HG02870 (cell line): ENCODE measurements around the gene PTGER2.

Experiments used
- ATAC-seq: cut with Tn5 transposase; IDR thresholded peaks from one replicate; pipeline ENCODE4 v1.9.1; 2021; ENCODE audit warnings: mild to moderate bottlenecking, moderate library complexity; ENCODE audit not compliant: unreplicated experiment

PTGER2 gene

GRCh38 chr14:52365071-52365470 is 51.0 kb downstream of the PTGER2 start:
- no peak for ATAC-seq

GRCh38 chr14:52366796-52367315 is 52.7 kb downstream of the PTGER2 start:
- ATAC-seq, result no peak

- ATAC-seq, result no peak
Measured at GRCh38 chr14:52369305-52369801, 55.2 kb downstream of the PTGER2 start.

- ATAC-seq, result no peak
Measured at GRCh38 chr14:52370406-52370935, 56.4 kb downstream of the PTGER2 start.

GRCh38 chr14:52377940-52378339 is 63.8 kb downstream of the PTGER2 start:
- no peak for ATAC-seq
